ENCODE data around the gene AKAP10. TPM values are rescaled to one million over a fixed set of nuclear protein-coding genes. Genes with fewer than 3 reads are reported as not detected.
"Not testable (repeated sequence)": the region's sequence is repeated elsewhere in the genome, so short reads cannot be mapped to it uniquely, and the experiment has no call there.

The AKAP10 gene
- total and polyA plus RNA-seq, 4 experiments from 2014 or later: 23.5 to 72.1 (median 44.4) TPM

GRCh38 chr17:19950624-19951195, 26.9 kb downstream of the AKAP10 start:
- H3K4me3 ChIP-seq (ENCODE audit: low read length in 2 of 2); H3K27ac ChIP-seq (ENCODE audit: low read depth, low read length); H3K27me3 Mint-ChIP-seq; POLR2A ChIA-PET (ENCODE audit: partially characterized antibody); H3K4me3 Mint-ChIP-seq; DNase-seq; H3K27ac Mint-ChIP-seq; H3K9me3 ChIP-seq (ENCODE audit: control insufficient read depth in 1 of 2, low read length in 2 of 2); CTCF ChIA-PET (ENCODE audit: partially characterized antibody); H3K27me3 ChIP-seq (ENCODE audit: insufficient read depth, low read length); H3K9me3 Mint-ChIP-seq: not testable (repeated sequence)
- peaks cover 38 to 43% of the 10 kb centered on the region in 2 donors for H3K36me3 Mint-ChIP-seq
- H3K4me1 Mint-ChIP-seq: peaks cover 33 to 68% (median 45%) of the 10 kb centered on the region in 4 donors
- intact Hi-C loops (cut with micrococcal nuclease): loop anchor here (10.0 kb wide), 1 partner anchor 86 kb away; the partner anchor contains the start of gene ULK2
- peaks cover 35% of the 10 kb centered on the region for H3K4me1 ChIP-seq (ENCODE audit: insufficient read depth, low read length)
- H3K36me3 ChIP-seq (ENCODE audit: insufficient read depth, low read length): peaks cover 13% of the 10 kb centered on the region

DNA sequence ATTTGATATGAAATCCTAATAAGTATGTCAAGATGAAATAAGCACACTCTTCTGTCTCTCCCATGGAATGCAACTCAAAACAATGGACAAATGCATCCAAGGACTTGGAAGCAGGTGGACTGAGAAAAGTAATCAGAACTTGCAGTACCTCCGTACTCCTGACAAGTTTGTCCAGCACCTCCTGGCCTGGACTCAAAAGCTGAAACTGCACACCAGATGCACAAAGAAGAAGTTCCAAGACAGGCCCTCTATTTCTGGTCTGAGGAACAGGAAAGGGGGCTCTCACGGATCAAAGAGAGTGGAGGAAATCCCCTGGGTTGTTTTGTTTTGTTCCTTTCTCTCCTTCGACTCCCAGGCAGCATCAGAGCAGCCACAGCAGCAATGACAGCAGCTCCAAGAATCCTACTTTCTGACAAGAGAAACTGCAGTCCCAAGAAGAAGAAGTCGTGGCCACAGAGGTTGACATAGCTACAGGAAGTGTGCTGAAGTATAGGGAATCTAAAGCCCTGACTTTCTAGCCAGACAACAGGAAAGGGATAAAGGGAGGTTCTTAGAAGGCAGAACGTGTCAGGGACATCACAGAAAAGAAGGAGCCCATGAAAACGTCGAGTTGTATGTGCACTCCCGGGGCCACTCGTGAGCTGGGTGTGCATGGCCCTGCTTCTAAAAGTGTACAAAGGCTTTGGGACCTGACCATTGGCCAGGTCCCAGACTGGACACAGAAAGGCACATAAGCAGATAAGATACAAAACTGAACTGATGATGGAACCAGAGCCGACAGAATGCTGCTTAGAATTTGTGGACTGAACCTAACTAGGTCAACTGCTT, 29.3 kb downstream of the AKAP10 start:
- Histone ChIP-seq H3K36me3 (ENCODE audit: insufficient read depth, low read length) (peaks cover 15% of the 10 kb centered on the region), H3K27ac (ENCODE audit: low read depth, low read length) (no peak overlapping the region), H3K9me3 (ENCODE audit: control insufficient read depth in 1 of 2, low read length in 2 of 2) (no peaks in the 10 kb centered on the region), H3K27me3 (ENCODE audit: insufficient read depth, low read length) (no peaks in the 10 kb centered on the region), H3K4me3 (ENCODE audit: low read length in 2 of 2) (no peak overlapping the region), H3K4me1 (ENCODE audit: insufficient read depth, low read length) (peaks cover 30% of the 10 kb centered on the region)
- no peak for DNase-seq
- peak overlapping the region in 4 of 8 donors; percentile 1 to 15 (median 6) for H3K4me3 Mint-ChIP-seq
- no peaks in the 10 kb centered on the region for H3K27me3 Mint-ChIP-seq
- CTCF ChIA-PET (ENCODE audit: partially characterized antibody): no interaction called here
- POLR2A ChIA-PET (ENCODE audit: partially characterized antibody): no interaction called here
- peaks cover 30 to 50% of the 10 kb centered on the region in 2 donors for H3K36me3 Mint-ChIP-seq
- H3K9me3 Mint-ChIP-seq: no peaks in the 10 kb centered on the region
- peak overlapping the region; percentile 11 to 84 (median 56) for H3K27ac Mint-ChIP-seq
- peaks cover 37 to 73% (median 50%) of the 10 kb centered on the region in 4 donors for H3K4me1 Mint-ChIP-seq
- intact Hi-C loops (cut with micrococcal nuclease): no loop called here

GRCh38 chr17:19946921-19947320, 30.7 kb downstream of the AKAP10 start:
- no peak overlapping the region for H3K27ac ChIP-seq (ENCODE audit: low read depth, low read length)
- DNase-seq: no peak
- H3K27me3 ChIP-seq (ENCODE audit: insufficient read depth, low read length): no peaks in the 10 kb centered on the region
- peaks cover 32% of the 10 kb centered on the region for H3K4me1 ChIP-seq (ENCODE audit: insufficient read depth, low read length)
- H3K36me3 ChIP-seq (ENCODE audit: insufficient read depth, low read length): peaks cover 15% of the 10 kb centered on the region
- intact Hi-C loops (cut with micrococcal nuclease): no loop called here
- CTCF ChIA-PET (ENCODE audit: partially characterized antibody): no interaction called here
- POLR2A ChIA-PET (ENCODE audit: partially characterized antibody): no interaction called here
- H3K27me3 Mint-ChIP-seq: no peaks in the 10 kb centered on the region
- H3K36me3 Mint-ChIP-seq: peaks cover 22 to 54% of the 10 kb centered on the region in 2 donors
- H3K9me3 ChIP-seq (ENCODE audit: control insufficient read depth in 1 of 2, low read length in 2 of 2): no peaks in the 10 kb centered on the region
- no peak overlapping the region for H3K4me3 ChIP-seq (ENCODE audit: low read length in 2 of 2)
- H3K9me3 Mint-ChIP-seq: no peaks in the 10 kb centered on the region
- peaks cover 35 to 73% (median 50%) of the 10 kb centered on the region in 4 donors for H3K4me1 Mint-ChIP-seq
- no peak overlapping the region for H3K27ac Mint-ChIP-seq
- H3K4me3 Mint-ChIP-seq: no peak overlapping the region

DNA sequence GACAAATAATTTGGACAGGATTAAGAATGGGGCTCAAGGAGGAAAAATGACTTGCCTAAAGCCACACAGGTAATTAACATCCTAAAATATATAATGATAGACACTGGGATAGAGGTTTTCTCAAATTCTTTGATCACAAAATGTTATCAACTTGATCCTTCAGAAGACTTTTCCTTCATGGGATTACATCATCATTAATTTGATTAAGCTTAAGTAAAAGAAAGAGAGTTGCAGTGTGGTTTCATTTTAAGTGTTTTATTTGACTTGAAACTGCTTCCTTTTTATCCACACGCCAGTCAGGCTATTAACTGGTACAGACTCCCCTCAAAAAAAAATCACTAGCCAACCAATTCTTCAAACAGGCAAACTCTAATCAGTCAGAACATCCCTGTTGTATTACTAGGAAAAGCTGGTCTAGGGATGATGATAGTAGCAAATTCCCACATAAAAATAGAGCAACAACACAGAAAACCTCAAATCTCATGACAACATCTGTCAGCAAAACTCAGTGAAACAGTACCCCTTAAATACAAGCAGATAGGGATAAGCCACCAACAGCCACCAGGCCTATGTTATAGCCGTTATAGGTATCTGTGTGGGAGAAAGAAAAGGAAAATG, 32.5 kb downstream of the AKAP10 start:
- ChIA-PET CTCF (ENCODE audit: partially characterized antibody) (interaction anchor here (1.0 kb wide), 1 partner anchor 1342 kb away, joined by 3 read pairs; no protein-coding TSS in a partner anchor), POLR2A (ENCODE audit: partially characterized antibody) (interaction anchor here (0.6 to 1.4 kb wide), 2 partner anchors 33 to 152 kb away, joined by 3 to 5 read pairs; partner anchors contain the start of gene AKAP10)
- DNase-seq: no peak
- H3K9me3 ChIP-seq (ENCODE audit: control insufficient read depth in 1 of 2, low read length in 2 of 2): no peaks in the 10 kb centered on the region
- no peak overlapping the region for H3K4me3 ChIP-seq (ENCODE audit: low read length in 2 of 2)
- peak overlapping the region in 4 of 7 donors; percentile 35 to 71 (median 68) for H3K27ac Mint-ChIP-seq
- peaks cover 32% of the 10 kb centered on the region for H3K4me1 ChIP-seq (ENCODE audit: insufficient read depth, low read length)
- H3K36me3 Mint-ChIP-seq: peaks cover 26 to 67% of the 10 kb centered on the region in 2 donors
- no peaks in the 10 kb centered on the region for H3K27me3 ChIP-seq (ENCODE audit: insufficient read depth, low read length)
- H3K27me3 Mint-ChIP-seq: no peaks in the 10 kb centered on the region
- H3K4me3 Mint-ChIP-seq: no peak overlapping the region
- peaks cover 26% of the 10 kb centered on the region for H3K36me3 ChIP-seq (ENCODE audit: insufficient read depth, low read length)
- no peak overlapping the region for H3K27ac ChIP-seq (ENCODE audit: low read depth, low read length)
- H3K9me3 Mint-ChIP-seq: no peaks in the 10 kb centered on the region
- peaks cover 35 to 70% (median 52%) of the 10 kb centered on the region in 4 donors for H3K4me1 Mint-ChIP-seq
- intact Hi-C loops (cut with micrococcal nuclease): no loop called here

DNA sequence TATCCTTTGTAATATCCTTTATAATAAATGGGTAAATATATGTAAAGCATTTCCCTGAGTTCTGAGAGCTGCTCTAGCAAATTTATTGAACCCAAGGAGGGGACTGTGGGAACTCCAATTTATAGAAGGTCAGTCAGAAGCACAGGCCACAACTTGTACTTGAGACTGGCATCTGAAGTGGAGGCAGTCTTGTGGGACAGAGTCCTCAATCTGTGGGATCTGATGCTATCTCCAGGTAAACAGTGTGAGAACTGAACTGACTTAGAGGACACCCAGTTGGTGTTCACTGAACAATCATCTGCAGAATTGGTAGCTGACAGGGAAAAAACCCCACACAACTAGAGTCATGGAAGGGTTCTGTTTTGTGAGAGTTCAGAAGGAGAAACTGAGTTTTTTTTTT, 34.0 kb downstream of the AKAP10 start:
- peaks cover 36 to 71% of the 10 kb centered on the region in 2 donors for H3K36me3 Mint-ChIP-seq
- POLR2A ChIA-PET (ENCODE audit: partially characterized antibody): no interaction called here
- intact Hi-C loops (cut with micrococcal nuclease): no loop called here

GRCh38 chr17:19943026-19943425, 34.6 kb downstream of the AKAP10 start:
- Histone ChIP-seq H3K9me3 (ENCODE audit: control insufficient read depth in 1 of 2, low read length in 2 of 2) (no peaks in the 10 kb centered on the region), H3K4me1 (ENCODE audit: insufficient read depth, low read length) (peaks cover 21% of the 10 kb centered on the region), H3K27ac (ENCODE audit: low read depth, low read length) (no peak overlapping the region), H3K4me3 (ENCODE audit: low read length in 2 of 2) (no peak overlapping the region), H3K27me3 (ENCODE audit: insufficient read depth, low read length) (no peaks in the 10 kb centered on the region), H3K36me3 (ENCODE audit: insufficient read depth, low read length) (peaks cover 46% of the 10 kb centered on the region)
- Mint-ChIP-seq H3K27ac (peak overlapping the region in 6 of 7 donors; percentile 33 to 70 (median 52)), H3K36me3 (peaks cover 30 to 69% of the 10 kb centered on the region in 2 donors), H3K4me1 (peaks cover 23 to 55% (median 36%) of the 10 kb centered on the region in 4 donors), H3K27me3 (no peaks in the 10 kb centered on the region), H3K9me3 (no peaks in the 10 kb centered on the region), H3K4me3 (no peak overlapping the region)
- no peak for DNase-seq
- intact Hi-C loops (cut with micrococcal nuclease): no loop called here
- CTCF ChIA-PET (ENCODE audit: partially characterized antibody): no interaction called here
- POLR2A ChIA-PET (ENCODE audit: partially characterized antibody): no interaction called here

More for the DNA sequence above, 34.0 kb downstream of the AKAP10 start:
- Mint-ChIP-seq H3K4me1 (peaks cover 28 to 61% (median 42%) of the 10 kb centered on the region in 4 donors), H3K9me3 (no peaks in the 10 kb centered on the region), H3K4me3 (no peak overlapping the region), H3K27me3 (no peaks in the 10 kb centered on the region), H3K27ac (peak overlapping the region in 5 of 7 donors; percentile 25 to 70 (median 62))
- Histone ChIP-seq H3K36me3 (ENCODE audit: insufficient read depth, low read length) (peaks cover 41% of the 10 kb centered on the region), H3K27ac (ENCODE audit: low read depth, low read length) (no peak overlapping the region), H3K4me3 (ENCODE audit: low read length in 2 of 2) (no peak overlapping the region), H3K4me1 (ENCODE audit: insufficient read depth, low read length) (peaks cover 26% of the 10 kb centered on the region), H3K27me3 (ENCODE audit: insufficient read depth, low read length) (no peaks in the 10 kb centered on the region), H3K9me3 (ENCODE audit: control insufficient read depth in 1 of 2, low read length in 2 of 2) (no peaks in the 10 kb centered on the region)
- DNase-seq: no peak
- CTCF ChIA-PET (ENCODE audit: partially characterized antibody): no interaction called here

Data from CD4-positive, alpha-beta memory T cell (primary cell).